SK-N-MC (cell line): ENCODE results near the gene RHOF.

Experiments
- EZH2 ChIP-seq: fragments of 200-600 bp; sonication (generic); IDR thresholded peaks from one replicate; pipeline ENCODE4 v1.6.1; 2017; ENCODE audit warnings: antibody characterized with exemption
- POLR2AphosphoS5 ChIP-seq: IDR thresholded peaks from 2 replicates; pipeline ENCODE4 v1.6.1; 2012; ENCODE audit warnings: mild to moderate bottlenecking, low read depth, low read length, borderline replicate concordance

DNA sequence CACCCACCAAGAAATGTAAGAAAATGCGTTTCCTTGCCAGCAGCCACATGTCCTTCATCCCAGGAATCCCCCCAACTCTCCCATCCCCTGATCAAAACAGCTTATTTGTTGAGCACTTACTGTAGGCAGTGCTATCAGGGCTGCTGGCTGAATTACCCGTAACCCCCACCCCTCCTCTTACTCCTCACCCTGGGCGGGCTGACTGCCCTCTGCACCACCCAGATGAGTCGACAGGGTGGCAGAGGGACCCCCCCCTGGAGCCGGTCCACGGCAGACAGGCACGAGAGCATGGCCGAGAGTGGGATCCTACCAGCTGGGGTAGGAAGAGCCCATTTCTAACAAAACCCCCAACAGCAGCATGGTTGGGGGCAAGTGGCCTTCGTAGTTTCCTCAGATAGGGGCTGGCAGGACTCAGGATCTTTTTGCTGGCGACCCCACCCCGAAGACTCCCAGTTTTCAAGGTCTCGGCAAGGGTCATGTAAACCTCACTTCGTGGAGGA, 1.1 kb upstream of the RHOF start:
- no peak for TF ChIP-seq EZH2
- TF ChIP-seq POLR2AphosphoS5 = no peak
